Osteoblast (primary cell): ENCODE data around the gene NOL9. TPM values are rescaled to one million over a fixed set of nuclear protein-coding genes. Genes with fewer than 3 reads are reported as not detected.

Source experiments
- DNase-seq: peaks from one replicate; pipeline ENCODE4 v3.0.0; 2011; ENCODE audit warnings: low spot score, mixed read lengths; ENCODE audit not compliant: insufficient read length; ENCODE audit errors: missing footprints
- H2AFZ ChIP-seq: 2 replicates; pipeline ENCODE4 v1.6.0; 2011; ENCODE audit warnings: mild to moderate bottlenecking, low read length
- H3K27ac ChIP-seq: 2 replicates; pipeline ENCODE4 v1.5.1; 2011; ENCODE audit warnings: mild to moderate bottlenecking, low read depth, low read length, moderate library complexity
- H3K27me3 ChIP-seq: 2 replicates; pipeline ENCODE4 v1.6.0; 2012; ENCODE audit warnings: mild to moderate bottlenecking, control low read depth, inconsistent platforms, low read length, moderate library complexity; ENCODE audit not compliant: insufficient read depth
- H3K36me3 ChIP-seq: 2 replicates; pipeline ENCODE4 v1.5.1; 2011; ENCODE audit warnings: mild to moderate bottlenecking, low read length, control low read depth, moderate library complexity; ENCODE audit not compliant: insufficient read depth
- H3K4me1 ChIP-seq: 2 replicates; pipeline ENCODE4 v1.5.1; 2011; ENCODE audit warnings: mild to moderate bottlenecking, low read length, control low read depth, moderate library complexity; ENCODE audit not compliant: insufficient read depth
- H3K4me2 ChIP-seq: 2 replicates; pipeline ENCODE4 v1.6.0; 2011; ENCODE audit warnings: mild to moderate bottlenecking, low read length; ENCODE audit not compliant: insufficient read depth
- H3K4me3 ChIP-seq: fragments of 200-600 bp; sonication (generic); 3 replicates; pipeline ENCODE4 v1.5.1; 2012; ENCODE audit warnings: mild to moderate bottlenecking, low read length, inconsistent platforms; ENCODE audit not compliant: insufficient read depth
- H3K79me2 ChIP-seq: 2 replicates; pipeline ENCODE4 v1.6.0; 2012; ENCODE audit warnings: mild to moderate bottlenecking, low read length, control low read depth, inconsistent platforms; ENCODE audit not compliant: insufficient read depth
- H3K9me3 ChIP-seq: 2 replicates; pipeline ENCODE4 v1.5.1; 2011; ENCODE audit warnings: low read depth, low read length, control low read depth
- H4K20me1 ChIP-seq: 2 replicates; pipeline ENCODE4 v1.6.0; 2012; ENCODE audit warnings: mild to moderate bottlenecking, low read length, control low read depth; ENCODE audit not compliant: insufficient read depth
- small RNA-seq: library from RNA; depleted of rRNA; stranded (forward); fragments of <200 nt; gene quantifications from one replicate; pipeline ENCODE3, GENCODE V24; 2012
- total RNA-seq: library from RNA; depleted of rRNA; stranded (reverse); fragments of >200 nt; gene quantifications from 2 replicates; pipeline ENCODE4 v1.2.3, GENCODE V29; 2012
- TF ChIP-seq, protein P1 (sequence below): IDR thresholded peaks from 2 replicates; pipeline ENCODE4 v1.5.1; 2011; ENCODE audit warnings: mild to moderate bottlenecking, low read depth, low read length, moderate library complexity; ENCODE audit errors: extremely low read depth

The NOL9 gene
- total RNA-seq, 1 donor = 31.1 TPM

GRCh38 chr1:6471970-6472368 is 82.3 kb downstream of the NOL9 start:
- peak; percentile 86 for DNase-seq
- H3K36me3 ChIP-seq = peaks cover 24% of the 10 kb centered on the region
- no peak overlapping the region for H3K4me2 ChIP-seq
- no peak overlapping the region for H3K27ac ChIP-seq
- H3K79me2 ChIP-seq = no peaks in the 10 kb centered on the region
- H3K27me3 ChIP-seq = no peaks in the 10 kb centered on the region
- H3K4me1 ChIP-seq = no peaks in the 10 kb centered on the region
- H2AFZ ChIP-seq = no peak overlapping the region
- no peak overlapping the region for H3K4me3 ChIP-seq
- no peaks in the 10 kb centered on the region for H3K9me3 ChIP-seq
- peaks cover 5% of the 10 kb centered on the region for H4K20me1 ChIP-seq
- TF ChIP-seq, protein P1, sequence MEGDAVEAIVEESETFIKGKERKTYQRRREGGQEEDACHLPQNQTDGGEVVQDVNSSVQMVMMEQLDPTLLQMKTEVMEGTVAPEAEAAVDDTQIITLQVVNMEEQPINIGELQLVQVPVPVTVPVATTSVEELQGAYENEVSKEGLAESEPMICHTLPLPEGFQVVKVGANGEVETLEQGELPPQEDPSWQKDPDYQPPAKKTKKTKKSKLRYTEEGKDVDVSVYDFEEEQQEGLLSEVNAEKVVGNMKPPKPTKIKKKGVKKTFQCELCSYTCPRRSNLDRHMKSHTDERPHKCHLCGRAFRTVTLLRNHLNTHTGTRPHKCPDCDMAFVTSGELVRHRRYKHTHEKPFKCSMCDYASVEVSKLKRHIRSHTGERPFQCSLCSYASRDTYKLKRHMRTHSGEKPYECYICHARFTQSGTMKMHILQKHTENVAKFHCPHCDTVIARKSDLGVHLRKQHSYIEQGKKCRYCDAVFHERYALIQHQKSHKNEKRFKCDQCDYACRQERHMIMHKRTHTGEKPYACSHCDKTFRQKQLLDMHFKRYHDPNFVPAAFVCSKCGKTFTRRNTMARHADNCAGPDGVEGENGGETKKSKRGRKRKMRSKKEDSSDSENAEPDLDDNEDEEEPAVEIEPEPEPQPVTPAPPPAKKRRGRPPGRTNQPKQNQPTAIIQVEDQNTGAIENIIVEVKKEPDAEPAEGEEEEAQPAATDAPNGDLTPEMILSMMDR = no peak

Small RNA genes within 50 kb of the gene (small RNA-seq; reads per million reads assigned to genes)
- not detected for gene RNU6-731P

Other genes with a start within 250 kb of the NOL9 start
- gene ACOT7, start 160.7 kb downstream of the NOL9 start, total RNA-seq = 9.1 and 10.9 TPM in 2 replicates
- not detected in 2 replicates for gene HES2, start 134.6 kb downstream of the NOL9 start, total RNA-seq
- not detected in 2 replicates for gene ESPN, start 129.7 kb downstream of the NOL9 start, total RNA-seq
- 3.3 and 5.0 TPM in 2 replicates for gene TNFRSF25, start 88.3 kb downstream of the NOL9 start, total RNA-seq
- 11.2 and 13.3 TPM in 2 replicates for gene PLEKHG5, start 62.8 kb downstream of the NOL9 start, total RNA-seq
- under 0.01 and 0.29 TPM in 2 replicates for gene TAS1R1, start 794 bp upstream of the NOL9 start, total RNA-seq
- 11.5 and 14.5 TPM in 2 replicates for gene ZBTB48, start 25.5 kb upstream of the NOL9 start, total RNA-seq
- 76.3 and 86.1 TPM in 2 replicates for gene KLHL21, start 48.4 kb upstream of the NOL9 start, total RNA-seq
- 13.4 and 16.8 TPM in 2 replicates for gene PHF13, start 59.2 kb upstream of the NOL9 start, total RNA-seq
- gene THAP3, start 70.4 kb upstream of the NOL9 start, total RNA-seq = 19.2 and 19.5 TPM in 2 replicates
- 26.8 and 29.5 TPM in 2 replicates for gene DNAJC11, start 147.3 kb upstream of the NOL9 start, total RNA-seq
- 38.0 and 47.4 TPM in 2 replicates for gene CAMTA1, start 230.9 kb upstream of the NOL9 start, total RNA-seq